Measurements from ENCODE around the gene ANKMY1.
"Not testable (repeated sequence)": the region's sequence is repeated elsewhere in the genome, so short reads cannot be mapped to it uniquely, and the experiment has no call there.

The ANKMY1 gene

DNA sequence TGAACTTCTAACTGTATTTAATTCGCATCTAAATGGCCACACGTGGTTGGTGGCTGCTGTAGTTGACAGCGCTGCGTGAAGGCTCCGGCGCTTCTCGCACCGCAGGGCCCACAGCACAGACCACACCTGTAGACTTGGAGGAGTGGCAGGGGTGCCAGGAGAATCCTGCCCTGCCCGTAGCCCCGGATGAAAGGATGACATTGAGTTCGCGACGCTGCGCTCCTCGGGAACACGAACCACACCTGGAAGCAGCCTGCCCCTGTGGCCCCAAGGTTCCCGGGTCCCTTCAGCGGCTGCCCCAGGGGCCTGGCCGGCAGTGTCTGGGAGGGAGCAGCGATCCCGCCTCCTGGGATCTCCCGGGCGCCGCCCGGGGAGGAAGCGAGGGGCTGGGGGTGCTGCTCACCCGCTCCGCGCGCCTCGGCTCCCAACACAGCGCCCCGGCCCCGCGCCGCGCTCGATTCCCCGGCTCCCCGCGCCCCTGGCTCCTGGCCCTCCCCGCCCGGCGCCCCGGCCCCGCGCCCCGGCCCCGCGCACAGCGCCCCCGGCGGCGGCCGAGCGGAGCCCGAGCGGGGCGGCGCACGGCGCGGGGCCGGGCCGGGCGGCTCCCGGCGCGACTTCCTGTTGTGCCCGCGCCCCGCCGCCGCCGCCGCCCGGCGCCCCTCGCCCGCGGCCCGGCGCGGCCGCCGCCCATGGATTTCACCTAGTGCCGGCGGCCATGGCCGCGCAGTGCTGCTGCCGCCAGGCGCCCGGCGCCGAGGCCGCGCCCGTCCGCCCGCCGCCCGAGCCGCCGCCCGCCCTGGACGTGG, 10.3 kb upstream of the ANKMY1 start, which contains the start of gene RNPEPL1:
Gene RNPEPL1, plus strand, starts transcription at position 613 of the 806 bp plus-strand sequence. Its CDS starts 103 bp downstream, at position 716.
- peak; percentile 55 for DNase-seq

- peak; percentile 47 for DNase-seq
Measured at GRCh38 chr2:240567137-240567871, 9.5 kb upstream of the ANKMY1 start.

- peak; percentile 95 for DNase-seq
Measured at GRCh38 chr2:240566203-240567136, 8.7 kb upstream of the ANKMY1 start.

GRCh38 chr2:240565333-240566202, 7.8 kb upstream of the ANKMY1 start:
- DNase-seq: peak; percentile 90

- DNase-seq: peak; percentile 53
Measured at GRCh38 chr2:240564561-240565332, 7.0 kb upstream of the ANKMY1 start.

GRCh38 chr2:240563951-240564560, 6.3 kb upstream of the ANKMY1 start:
- DNase-seq: no peak

DNA sequence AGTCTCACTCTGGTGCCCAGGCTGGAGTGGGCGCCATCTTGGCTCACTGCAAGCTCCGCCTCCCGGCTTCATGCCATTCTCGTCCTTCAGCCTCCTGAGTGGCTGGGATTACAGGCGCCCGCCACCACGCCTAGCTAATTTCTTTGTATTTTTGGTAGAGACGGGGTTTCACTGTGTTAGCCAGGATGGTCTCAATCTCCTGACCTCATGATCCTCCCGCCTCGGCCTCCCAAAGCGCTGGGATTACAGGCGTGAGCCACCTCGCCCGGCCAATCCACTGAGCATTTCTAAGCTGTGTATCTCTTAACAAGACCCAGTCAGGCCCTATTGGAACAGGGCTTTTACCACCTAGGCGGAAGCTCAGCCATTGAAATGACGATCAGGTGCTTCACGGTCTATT, 5.4 kb upstream of the ANKMY1 start:
- DNase-seq: not testable (repeated sequence)

DNA sequence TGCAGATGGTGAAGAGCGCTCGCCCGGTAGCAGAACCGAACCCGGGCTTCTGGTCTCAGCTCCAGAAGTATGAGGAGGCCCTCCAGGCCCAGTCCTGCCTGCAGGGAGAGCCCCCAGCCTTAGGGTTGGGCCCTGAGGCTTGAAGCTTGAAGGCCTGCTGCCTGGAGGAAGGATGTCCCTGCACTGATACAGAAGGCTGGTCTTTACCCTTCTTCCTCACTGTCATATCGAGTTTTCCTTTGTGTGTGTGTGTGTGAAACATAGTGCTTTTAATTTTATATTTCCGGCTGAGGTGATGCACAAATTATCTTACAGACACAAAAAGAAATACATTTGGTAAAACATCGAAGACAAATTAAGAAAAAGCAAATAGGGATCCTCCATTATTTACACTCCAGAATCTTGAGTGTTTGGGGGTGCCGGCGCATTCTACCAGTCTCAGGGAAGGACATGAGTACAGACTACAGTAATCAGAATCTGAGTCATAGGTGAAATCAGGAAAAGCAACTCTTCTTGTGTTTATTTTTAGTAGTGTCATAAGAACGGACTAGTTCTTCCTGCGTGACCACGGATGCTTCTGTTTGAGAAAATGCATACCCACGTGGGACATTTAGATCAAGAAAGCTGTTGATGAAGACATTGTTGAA, 3.7 kb upstream of the ANKMY1 start:
- DNase-seq: no peak

DNA sequence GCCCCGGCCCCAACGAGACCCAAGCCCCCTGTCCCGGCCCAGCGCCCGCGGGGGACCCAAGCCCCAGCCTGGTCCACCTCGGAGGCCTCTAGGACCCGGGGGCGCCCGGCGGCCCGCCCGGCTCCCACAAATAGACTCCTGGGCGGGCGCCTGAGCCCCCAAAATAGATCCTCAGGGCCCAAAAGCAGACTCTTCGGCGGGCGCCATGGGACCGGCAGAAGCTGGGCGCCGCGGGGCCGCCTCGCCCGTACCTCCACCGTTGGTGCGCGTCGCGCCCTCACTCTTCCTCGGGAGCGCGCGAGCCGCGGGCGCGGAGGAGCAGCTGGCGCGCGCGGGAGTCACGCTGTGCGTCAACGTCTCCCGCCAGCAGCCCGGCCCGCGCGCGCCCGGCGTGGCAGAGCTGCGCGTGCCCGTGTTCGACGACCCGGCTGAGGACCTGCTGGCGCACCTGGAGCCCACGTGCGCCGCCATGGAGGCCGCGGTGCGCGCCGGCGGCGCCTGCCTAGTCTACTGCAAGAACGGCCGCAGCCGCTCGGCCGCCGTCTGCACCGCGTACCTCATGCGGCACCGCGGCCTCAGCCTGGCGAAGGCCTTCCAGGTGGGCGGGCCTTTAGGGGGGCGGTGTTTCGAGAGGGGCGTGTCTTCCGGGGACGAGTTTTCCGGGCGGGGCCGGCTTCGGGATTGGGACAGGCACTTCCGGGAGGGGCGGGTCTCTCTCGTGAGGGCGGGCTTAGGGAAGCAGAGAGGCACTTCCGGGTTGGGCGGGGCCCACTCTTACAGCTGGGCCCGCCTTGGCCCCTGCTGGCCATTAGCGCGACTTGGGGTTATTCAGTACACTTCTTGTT, 2.9 kb upstream of the ANKMY1 start:
- DNase-seq: peak; percentile 100

GRCh38 chr2:240560084-240560479, 2.3 kb upstream of the ANKMY1 start, which contains the start of gene DUSP28:
DUSP28 (plus strand) TSS chr2:240560357; CDS start chr2:240560685, 328 bp downstream.
- DNase-seq: peak; percentile 87

GRCh38 chr2:240559286-240559685, 1.5 kb upstream of the ANKMY1 start:
- no peak for DNase-seq

GRCh38 chr2:240558236-240558761, 511 bp upstream of the ANKMY1 start:
- no peak for DNase-seq

DNA sequence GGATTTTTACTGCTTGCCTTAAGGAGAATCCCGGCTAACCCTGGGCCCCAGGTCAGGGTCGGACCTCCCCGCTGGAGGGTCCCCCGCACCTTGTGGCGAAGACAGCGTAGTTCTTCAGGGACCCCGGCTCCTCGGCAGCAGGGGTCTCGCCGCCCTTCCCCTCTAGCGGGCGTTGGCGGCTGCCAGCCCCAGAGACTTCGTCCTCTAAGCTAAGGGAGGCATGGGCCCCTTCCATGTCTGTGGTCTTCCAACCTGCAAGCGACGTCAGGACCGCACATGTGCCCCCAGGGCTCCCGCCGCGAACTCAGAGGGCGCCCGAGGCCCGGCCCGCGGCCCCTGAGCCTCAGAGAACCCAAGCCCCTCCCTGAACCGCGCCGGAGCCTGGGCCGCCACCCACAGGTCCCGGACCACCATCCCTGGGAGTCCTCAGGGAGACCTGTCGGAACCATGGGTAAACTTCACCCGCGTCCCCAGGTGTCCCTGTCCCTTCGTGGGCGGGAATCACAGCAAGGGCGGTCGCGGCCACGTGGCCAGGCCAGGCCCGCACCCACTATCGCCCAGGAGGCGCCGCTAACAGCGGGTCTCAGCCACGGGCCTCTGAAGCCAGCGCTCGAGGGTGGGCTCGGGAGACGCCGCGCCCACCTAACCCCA, 562 bp downstream of the ANKMY1 start:
- no peak for DNase-seq

DNA sequence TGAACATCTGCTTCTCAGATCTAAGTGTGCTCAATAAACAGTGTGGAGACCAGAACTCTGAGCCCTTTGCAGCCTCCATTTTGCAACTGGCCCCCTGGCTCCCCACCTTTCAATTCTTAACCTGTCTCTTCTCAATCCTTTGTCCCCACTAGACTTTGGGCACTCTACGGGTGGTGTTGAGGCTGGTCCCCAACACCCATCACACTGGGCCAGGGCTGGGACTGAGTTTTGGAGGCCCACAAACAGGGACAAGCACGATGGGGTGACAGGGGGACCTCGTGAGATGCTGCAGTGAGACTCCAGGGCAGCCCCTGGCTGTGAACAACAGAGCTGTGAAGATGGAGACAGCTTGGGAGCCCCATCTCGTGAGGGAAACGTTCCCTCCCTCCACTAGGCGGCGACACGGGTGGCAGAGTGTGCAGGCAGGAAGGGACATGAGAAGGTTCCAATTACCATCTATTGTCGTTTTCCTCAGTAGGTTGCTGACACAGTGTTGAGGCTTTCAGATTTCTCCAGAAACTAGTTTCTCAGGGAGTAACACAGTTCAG, 1.2 kb downstream of the ANKMY1 start:
- peak; percentile 77 for DNase-seq

GRCh38 chr2:240555541-240556250, 2.1 kb downstream of the ANKMY1 start:
- DNase-seq: no peak

DNA sequence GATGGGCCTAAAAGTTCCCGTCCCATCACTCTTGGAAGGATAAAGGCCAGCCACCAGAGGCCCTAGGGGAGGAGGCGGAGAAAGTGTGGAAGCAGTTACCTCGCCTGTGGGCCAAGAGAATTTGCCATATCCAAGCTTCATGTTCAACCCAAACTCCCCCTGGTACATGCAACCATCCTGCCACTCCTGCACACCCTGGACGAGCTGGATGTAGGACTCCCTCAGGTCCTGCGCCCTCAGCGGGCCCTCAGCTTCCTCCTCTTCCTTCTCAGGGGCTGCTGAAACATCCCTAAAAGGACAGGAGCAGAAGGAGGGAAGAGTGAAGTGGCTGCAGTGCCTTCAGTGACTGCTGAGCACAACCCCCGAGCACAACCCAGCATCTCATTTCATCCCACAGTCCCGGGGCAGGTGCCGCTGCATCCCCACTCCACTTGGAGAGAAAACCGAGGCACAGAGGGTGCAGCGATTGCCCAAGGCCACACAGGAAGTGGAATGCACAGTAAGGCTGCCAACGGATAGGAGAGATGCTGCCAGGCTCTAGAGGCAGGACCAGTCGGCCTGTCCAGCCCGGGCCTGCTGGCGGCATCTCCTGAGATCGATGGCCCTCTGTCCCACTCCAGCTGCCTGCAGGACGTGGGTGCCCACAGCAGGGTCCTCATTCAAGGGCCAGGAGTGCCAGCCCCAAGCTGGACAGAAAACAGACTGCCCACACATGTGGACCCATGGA, 2.9 kb downstream of the ANKMY1 start:
- no peak for DNase-seq

Measured in activated CD4-positive, alpha-beta T cell treated with anti-CD3 and anti-CD28 coated beads, Interleukin-2, amount 50 U/mL, for 1 hour (primary cell).